ENCODE measurements around the gene TRAF1. TPM values are rescaled to one million over a fixed set of nuclear protein-coding genes. Genes with fewer than 3 reads are reported as not detected.

The TRAF1 gene
- total and polyA plus RNA-seq, 2 of the 13 experiments (the other 11 are each of a cell fraction or from before 2014, with no cell fraction given), result 0.44 to 1.0 TPM

DNA sequence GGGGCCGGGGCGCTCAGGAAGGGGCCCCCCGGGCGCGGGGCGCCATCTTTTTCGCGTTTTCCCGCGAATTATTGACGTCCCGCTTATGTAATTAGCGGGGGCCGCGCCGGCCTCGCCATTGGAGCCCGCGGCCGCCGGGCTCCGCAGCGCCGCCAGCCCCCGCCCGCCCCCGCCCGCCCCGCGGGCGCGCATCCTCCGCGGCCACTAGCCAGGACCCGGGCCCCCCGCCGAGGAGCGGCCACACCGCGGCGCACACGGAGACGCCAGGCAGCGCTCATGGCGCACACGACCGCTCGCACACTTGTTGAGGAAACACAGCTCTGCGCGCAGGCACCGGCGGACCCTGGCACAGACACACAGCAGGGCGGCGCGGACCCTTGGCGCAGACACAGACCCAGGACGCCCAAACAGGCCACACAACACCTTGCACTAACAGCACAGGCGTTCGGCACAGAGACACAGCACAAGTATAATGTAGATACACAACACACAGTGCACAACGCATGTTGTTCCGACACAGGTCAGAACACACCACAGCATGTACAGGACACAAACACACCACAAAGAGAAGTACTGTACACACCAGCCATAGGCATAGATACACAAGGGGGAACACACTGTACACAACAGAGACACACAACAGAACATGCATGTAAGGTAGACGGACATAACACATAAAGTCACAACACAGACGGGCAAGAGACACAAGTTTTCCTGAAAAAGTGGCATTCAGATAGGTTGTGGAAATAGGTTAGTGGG lies 49.1 kb downstream of the TRAF1 start (continued):
- TF ChIP-seq, protein P1, sequence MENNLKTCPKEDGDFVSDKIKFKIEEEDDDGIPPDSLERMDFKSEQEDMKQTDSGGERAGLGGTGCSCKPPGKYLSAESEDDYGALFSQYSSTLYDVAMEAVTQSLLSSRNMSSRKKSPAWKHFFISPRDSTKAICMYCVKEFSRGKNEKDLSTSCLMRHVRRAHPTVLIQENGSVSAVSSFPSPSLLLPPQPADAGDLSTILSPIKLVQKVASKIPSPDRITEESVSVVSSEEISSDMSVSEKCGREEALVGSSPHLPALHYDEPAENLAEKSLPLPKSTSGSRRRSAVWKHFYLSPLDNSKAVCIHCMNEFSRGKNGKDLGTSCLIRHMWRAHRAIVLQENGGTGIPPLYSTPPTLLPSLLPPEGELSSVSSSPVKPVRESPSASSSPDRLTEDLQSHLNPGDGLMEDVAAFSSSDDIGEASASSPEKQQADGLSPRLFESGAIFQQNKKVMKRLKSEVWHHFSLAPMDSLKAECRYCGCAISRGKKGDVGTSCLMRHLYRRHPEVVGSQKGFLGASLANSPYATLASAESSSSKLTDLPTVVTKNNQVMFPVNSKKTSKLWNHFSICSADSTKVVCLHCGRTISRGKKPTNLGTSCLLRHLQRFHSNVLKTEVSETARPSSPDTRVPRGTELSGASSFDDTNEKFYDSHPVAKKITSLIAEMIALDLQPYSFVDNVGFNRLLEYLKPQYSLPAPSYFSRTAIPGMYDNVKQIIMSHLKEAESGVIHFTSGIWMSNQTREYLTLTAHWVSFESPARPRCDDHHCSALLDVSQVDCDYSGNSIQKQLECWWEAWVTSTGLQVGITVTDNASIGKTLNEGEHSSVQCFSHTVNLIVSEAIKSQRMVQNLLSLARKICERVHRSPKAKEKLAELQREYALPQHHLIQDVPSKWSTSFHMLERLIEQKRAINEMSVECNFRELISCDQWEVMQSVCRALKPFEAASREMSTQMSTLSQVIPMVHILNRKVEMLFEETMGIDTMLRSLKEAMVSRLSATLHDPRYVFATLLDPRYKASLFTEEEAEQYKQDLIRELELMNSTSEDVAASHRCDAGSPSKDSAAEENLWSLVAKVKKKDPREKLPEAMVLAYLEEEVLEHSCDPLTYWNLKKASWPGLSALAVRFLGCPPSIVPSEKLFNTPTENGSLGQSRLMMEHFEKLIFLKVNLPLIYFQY (CRISPR knock-in tag; IDR thresholded peaks at IDR 0.05; ENCODE audit: borderline replicate concordance), result no peak
- TF ChIP-seq, protein P2, sequence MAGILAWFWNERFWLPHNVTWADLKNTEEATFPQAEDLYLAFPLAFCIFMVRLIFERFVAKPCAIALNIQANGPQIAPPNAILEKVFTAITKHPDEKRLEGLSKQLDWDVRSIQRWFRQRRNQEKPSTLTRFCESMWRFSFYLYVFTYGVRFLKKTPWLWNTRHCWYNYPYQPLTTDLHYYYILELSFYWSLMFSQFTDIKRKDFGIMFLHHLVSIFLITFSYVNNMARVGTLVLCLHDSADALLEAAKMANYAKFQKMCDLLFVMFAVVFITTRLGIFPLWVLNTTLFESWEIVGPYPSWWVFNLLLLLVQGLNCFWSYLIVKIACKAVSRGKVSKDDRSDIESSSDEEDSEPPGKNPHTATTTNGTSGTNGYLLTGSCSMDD (CRISPR knock-in tag; IDR thresholded peaks at IDR 0.05), result no peak
- TF ChIP-seq, protein P3, sequence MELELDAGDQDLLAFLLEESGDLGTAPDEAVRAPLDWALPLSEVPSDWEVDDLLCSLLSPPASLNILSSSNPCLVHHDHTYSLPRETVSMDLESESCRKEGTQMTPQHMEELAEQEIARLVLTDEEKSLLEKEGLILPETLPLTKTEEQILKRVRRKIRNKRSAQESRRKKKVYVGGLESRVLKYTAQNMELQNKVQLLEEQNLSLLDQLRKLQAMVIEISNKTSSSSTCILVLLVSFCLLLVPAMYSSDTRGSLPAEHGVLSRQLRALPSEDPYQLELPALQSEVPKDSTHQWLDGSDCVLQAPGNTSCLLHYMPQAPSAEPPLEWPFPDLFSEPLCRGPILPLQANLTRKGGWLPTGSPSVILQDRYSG (CRISPR knock-in tag; IDR thresholded peaks at IDR 0.05), result no peak
- TF ChIP-seq, protein P4, sequence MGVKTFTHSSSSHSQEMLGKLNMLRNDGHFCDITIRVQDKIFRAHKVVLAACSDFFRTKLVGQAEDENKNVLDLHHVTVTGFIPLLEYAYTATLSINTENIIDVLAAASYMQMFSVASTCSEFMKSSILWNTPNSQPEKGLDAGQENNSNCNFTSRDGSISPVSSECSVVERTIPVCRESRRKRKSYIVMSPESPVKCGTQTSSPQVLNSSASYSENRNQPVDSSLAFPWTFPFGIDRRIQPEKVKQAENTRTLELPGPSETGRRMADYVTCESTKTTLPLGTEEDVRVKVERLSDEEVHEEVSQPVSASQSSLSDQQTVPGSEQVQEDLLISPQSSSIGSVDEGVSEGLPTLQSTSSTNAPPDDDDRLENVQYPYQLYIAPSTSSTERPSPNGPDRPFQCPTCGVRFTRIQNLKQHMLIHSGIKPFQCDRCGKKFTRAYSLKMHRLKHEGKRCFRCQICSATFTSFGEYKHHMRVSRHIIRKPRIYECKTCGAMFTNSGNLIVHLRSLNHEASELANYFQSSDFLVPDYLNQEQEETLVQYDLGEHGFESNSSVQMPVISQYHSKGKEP (CRISPR knock-in tag; IDR thresholded peaks at IDR 0.05), result no peak
- TF ChIP-seq ZNF713 (CRISPR knock-in tag; IDR thresholded peaks at IDR 0.05) (no peak), NCOA1 (CRISPR knock-in tag; IDR thresholded peaks at IDR 0.05) (no peak), GPN1 (CRISPR knock-in tag; IDR thresholded peaks at IDR 0.05; ENCODE audit: borderline replicate concordance) (no peak), YY1 (IDR thresholded peaks at IDR 0.05; ENCODE audit: insufficient read depth, insufficient replicate concordance, low read depth, low read length) (peak; percentile 88), HOXA5 (CRISPR knock-in tag; IDR thresholded peaks at IDR 0.05) (no peak), KLF11 (CRISPR knock-in tag; IDR thresholded peaks at IDR 0.05) (no peak), RARG (CRISPR knock-in tag; IDR thresholded peaks at IDR 0.05; ENCODE audit: low read depth) (no peak), FOXK2 (IDR thresholded peaks at IDR 0.05) (no peak), ZNF136 (CRISPR knock-in tag; IDR thresholded peaks at IDR 0.05; ENCODE audit: low read depth) (no peak), ZNF460 (CRISPR knock-in tag; IDR thresholded peaks at IDR 0.05; ENCODE audit: borderline replicate concordance) (no peak), ZNF121 (CRISPR knock-in tag; IDR thresholded peaks at IDR 0.05) (no peak), NFYB (CRISPR knock-in tag; IDR thresholded peaks at IDR 0.05) (peak; percentile 24; the same call in 1 of the 2 replicates), HMG20B (CRISPR knock-in tag; conservative IDR thresholded peaks at IDR 0.05) (no peak), CBX2 (IDR thresholded peaks at IDR 0.05; ENCODE audit: low read depth, low read length) (no peak), CBX2 (CRISPR knock-in tag; IDR thresholded peaks at IDR 0.05; ENCODE audit: low read depth) (no peak)
- TF ChIP-seq, protein P5, sequence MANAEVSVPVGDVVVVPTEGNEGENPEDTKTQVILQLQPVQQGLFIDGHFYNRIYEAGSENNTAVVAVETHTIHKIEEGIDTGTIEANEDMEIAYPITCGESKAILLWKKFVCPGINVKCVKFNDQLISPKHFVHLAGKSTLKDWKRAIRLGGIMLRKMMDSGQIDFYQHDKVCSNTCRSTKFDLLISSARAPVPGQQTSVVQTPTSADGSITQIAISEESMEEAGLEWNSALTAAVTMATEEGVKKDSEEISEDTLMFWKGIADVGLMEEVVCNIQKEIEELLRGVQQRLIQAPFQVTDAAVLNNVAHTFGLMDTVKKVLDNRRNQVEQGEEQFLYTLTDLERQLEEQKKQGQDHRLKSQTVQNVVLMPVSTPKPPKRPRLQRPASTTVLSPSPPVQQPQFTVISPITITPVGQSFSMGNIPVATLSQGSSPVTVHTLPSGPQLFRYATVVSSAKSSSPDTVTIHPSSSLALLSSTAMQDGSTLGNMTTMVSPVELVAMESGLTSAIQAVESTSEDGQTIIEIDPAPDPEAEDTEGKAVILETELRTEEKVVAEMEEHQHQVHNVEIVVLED (CRISPR knock-in tag; IDR thresholded peaks at IDR 0.05; ENCODE audit: borderline replicate concordance), result no peak; the same call in 1 of the 2 replicates

All from HepG2 (cell line).